A549 treated with GW870086 at 1 μM for 4 hours (cell line): ENCODE results near the gene THNSL1. TPM values are rescaled to one million over a fixed set of nuclear protein-coding genes. Genes with fewer than 3 reads are reported as not detected.

Experiments used
- total RNA-seq: library from RNA; stranded (reverse); fragments of 200-300 nt; extraction: Qiagen RNA extraction; gene quantifications from 5 replicates; pipeline ENCODE4 v1.2.3, GENCODE V29; 2022; ENCODE audit warnings: low read depth

THNSL1 gene, protein sequence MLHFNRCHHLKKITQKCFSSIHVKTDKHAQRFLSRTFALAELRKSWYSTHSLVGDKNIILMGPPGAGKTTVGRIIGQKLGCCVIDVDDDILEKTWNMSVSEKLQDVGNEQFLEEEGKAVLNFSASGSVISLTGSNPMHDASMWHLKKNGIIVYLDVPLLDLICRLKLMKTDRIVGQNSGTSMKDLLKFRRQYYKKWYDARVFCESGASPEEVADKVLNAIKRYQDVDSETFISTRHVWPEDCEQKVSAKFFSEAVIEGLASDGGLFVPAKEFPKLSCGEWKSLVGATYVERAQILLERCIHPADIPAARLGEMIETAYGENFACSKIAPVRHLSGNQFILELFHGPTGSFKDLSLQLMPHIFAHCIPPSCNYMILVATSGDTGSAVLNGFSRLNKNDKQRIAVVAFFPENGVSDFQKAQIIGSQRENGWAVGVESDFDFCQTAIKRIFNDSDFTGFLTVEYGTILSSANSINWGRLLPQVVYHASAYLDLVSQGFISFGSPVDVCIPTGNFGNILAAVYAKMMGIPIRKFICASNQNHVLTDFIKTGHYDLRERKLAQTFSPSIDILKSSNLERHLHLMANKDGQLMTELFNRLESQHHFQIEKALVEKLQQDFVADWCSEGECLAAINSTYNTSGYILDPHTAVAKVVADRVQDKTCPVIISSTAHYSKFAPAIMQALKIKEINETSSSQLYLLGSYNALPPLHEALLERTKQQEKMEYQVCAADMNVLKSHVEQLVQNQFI
- 3.5 to 4.4 TPM (median 3.9 TPM) in 5 replicates for total RNA-seq

DNA sequence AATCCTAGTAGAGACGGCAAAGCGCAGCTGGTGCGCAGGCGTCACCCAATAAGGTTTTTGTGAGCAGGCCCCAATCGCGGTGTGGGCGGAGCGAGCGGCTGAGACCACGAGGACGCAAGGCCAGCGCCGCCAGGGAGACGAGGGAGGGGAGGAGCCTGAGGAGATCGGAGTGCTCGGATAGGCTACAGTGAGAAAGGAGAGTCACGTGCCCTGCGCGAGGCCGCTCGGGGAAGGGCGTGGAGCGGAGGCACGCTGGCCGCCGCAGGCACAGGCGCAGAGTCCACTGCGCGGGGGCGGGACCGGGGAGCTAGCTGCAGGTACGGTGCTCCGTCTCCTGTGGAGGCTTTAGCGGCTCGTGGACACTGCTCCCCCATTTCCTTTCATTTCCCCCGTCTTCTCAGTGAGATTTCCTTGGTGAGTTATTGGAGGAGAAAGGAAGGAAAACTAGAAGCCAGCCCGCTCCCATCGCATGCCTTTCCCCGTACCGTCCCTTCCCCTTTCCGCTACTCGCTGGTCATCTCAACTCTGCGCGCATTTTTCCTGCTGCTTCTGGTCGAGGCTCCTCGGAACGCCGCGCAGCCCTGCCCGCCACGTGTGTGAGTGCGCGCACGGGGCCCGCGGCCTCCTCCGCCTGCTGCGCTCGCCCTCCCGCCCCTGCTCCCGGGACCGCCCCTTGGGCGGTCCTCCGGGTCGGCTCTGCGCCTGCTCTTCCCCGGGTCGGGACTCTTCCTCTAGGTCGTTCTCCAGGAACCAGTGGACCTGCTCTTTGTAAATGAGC lies at the start of gene THNSL1:
Gene THNSL1 (plus strand): TSS at position 237 of the 778 bp plus-strand sequence. CDS start 6,612 bp downstream, outside the sequence.

DNA sequence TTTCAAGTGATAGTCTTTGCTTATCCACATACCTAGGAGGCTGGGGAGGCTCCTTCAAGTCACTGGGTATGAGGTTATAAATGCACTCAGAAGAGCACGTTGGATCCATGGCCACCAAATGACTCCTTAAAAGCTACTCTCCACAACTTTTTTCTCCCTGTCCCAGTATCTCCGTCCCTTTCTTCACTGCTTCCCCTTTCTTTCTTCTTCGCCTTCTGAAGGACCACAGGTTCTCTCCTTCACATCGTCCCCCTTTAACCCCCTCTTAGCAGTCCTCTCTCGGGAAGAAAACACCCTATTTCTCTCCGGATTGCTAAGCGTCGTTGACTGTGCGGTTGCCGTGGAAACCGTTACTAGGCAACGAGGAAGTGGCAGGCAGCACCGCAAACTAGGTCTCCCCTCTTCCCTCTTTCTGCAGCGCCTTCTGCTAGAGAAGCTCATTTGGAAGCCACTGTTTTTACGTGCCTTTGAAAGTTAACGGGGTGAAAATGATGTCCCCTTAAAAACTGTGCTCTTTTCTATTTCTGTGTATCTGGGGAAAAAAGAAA lies 510 bp upstream of the THNSL1 start, which contains the start of gene ENKUR:
Gene ENKUR (minus strand): TSS at position 331 of the 548 bp plus-strand sequence. CDS start 222 bp downstream, at position 109.

Other genes with a start within 250 kb of the THNSL1 start
- 16.5 to 18.4 TPM (median 17.0 TPM) in 5 replicates for gene PRTFDC1, start 64.0 kb upstream of the THNSL1 start, total RNA-seq
- gene ENKUR, start 454 bp upstream of the THNSL1 start, total RNA-seq = 0.12 to 0.29 TPM (median 0.21 TPM) in 5 replicates
- gene GPR158, start 158.4 kb downstream of the THNSL1 start, total RNA-seq = 0.05 to 0.07 TPM (median 0.06 TPM) in 4 of 5 replicates, not detected in the other